HG03342 (cell line): ENCODE results near the gene TCEA3.

ENCODE experiments used
- ATAC-seq: cut with Tn5 transposase; IDR thresholded peaks from one replicate; pipeline ENCODE4 v1.9.1; 2021; ENCODE audit warnings: mild to moderate bottlenecking, moderate library complexity; ENCODE audit not compliant: unreplicated experiment

Gene TCEA3

DNA sequence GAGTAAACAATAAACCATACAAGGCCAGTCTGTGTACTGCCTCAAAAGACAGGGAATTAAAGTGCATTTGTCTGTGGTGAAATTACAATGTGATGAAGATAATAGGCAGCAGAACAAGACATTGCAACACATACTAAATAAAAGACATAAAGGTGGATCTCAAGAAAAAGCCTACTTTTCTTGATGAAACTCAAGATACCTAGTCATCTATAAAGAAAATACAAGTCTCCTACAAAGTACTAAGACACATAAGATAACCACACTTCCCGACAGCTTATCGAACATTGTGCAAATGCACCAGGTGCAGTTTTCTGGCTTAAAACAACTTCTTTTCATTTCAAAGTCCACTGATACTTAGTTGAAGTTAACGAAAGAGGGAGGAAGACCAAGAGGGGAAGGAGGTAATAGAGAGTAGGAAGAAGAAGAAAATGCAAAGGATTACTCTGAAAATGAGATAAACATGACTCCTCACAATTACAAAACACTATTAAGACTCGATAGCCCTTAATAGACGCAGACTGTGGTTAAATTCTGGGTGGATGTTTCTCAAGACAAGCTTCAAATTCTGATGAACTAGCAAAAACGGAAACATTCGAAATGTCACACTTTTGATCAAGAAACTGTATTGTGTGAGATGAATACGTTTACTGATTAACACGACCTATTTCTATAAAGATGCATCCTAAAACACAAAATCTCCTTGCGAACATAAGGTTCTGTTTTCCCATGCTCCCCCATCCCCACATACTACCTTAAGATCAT, 82.4 kb downstream of the TCEA3 start:
- ATAC-seq: no peak

DNA sequence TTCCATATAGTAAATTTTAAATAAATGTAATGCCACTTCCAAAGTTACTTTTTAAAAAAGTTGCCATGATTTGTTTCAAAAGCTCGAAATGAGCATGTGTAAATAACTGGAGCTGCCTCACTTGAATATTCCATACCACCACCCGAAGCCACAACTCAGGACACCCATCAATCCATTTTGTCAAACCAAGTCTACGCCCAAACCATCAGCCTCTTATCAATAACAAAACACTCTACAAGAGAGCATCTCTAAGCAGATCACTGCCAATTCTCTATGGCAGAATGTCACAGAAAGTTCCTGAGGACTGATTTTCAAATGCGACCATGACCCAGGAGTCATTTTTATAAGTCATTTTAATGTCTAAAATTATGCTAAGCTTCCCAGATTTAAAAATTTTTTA, 84.9 kb downstream of the TCEA3 start:
- ATAC-seq: no peak

DNA sequence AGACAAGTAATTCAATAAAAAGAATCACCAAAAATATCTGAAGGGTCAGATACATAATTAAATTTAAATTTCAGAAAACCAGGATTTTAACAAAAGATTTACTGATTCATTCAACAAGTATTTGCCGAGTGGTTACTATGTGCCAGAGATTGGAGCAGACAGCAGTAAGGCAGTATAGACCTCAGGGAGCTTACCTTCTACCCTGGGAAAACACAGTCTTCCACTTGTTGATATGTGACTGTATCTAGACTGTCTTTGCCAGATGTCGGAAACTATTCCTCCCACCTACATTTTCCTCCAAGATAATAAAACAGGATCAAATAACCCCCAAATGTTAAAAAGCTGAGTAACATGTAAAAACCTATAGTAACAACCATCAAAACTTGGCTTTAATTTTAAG, 86.7 kb downstream of the TCEA3 start:
- no peak for ATAC-seq

DNA sequence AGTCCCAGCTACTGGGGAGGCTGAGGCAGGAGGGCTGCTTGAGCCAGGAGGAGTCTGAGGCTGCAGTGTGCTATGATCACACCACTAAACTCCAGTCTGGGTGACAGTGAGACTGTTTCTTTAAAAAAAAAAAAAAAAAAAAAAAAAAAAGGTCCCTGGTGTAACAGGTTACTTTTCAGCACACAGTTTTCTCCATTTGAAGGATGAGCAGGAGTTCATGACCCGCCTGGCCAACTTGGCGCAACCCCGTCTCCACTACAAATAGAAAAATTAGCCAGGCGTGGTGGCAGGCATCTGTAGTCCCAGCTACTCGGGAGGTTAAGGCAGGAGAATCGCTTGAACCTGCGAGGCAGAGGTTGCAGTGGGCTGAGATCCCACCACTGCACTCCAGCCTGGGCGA, 92.8 kb downstream of the TCEA3 start:
- no peak for ATAC-seq
